ENCODE data around the gene BUB1.
"Not testable (repeated sequence)": the region's sequence is repeated elsewhere in the genome, so short reads cannot be mapped to it uniquely, and the experiment has no call there.

BUB1 gene

GRCh38 chr2:110608788-110609502, 68.9 kb downstream of the BUB1 start:
- H3K9ac ChIP-seq (ENCODE audit: low read depth in 1 of 2, low read length in 2 of 2); H3K27me3 ChIP-seq (ENCODE audit: control insufficient read depth in 2 of 2, insufficient read depth in 2 of 2, low read length in 2 of 2); H3K4me3 ChIP-seq (ENCODE audit: low read length in 2 of 2); H3K27ac ChIP-seq (ENCODE audit: low read depth in 2 of 2, low read length in 2 of 2); H3K9me3 ChIP-seq (ENCODE audit: control insufficient read depth in 2 of 2, low read length in 2 of 2); H3K36me3 ChIP-seq (ENCODE audit: control insufficient read depth in 2 of 2, insufficient read depth in 2 of 2, low read length in 2 of 2); H3K4me1 ChIP-seq (ENCODE audit: control insufficient read depth in 2 of 2, insufficient read depth in 2 of 2, low read length in 2 of 2): not testable (repeated sequence)

DNA sequence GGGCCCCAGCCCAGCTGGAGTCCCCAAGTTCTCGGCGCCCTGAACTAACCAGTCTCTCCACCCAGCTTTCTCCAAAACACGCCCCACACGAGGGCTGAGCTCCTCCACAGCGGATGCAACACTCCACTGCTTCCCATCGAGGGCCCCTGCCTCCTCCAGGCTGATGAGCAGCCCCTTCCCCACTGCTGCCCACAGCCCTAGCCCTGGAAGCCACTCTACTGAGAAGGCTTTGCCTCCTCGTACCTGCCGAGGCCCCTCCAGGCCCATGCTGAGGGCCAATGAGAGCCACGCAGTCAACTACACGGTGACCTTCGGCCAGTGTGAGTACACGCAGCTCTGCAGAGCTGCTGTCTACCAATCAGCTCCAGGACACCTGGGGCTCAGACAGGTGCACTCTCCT, 72.8 kb downstream of the BUB1 start:
- H3K4me3 ChIP-seq (ENCODE audit: low read length in 2 of 2); H3K9ac ChIP-seq (ENCODE audit: low read depth in 1 of 2, low read length in 2 of 2); H3K9me3 ChIP-seq (ENCODE audit: control insufficient read depth in 2 of 2, low read length in 2 of 2); H3K27ac ChIP-seq (ENCODE audit: low read depth in 2 of 2, low read length in 2 of 2); H3K36me3 ChIP-seq (ENCODE audit: control insufficient read depth in 2 of 2, insufficient read depth in 2 of 2, low read length in 2 of 2); H3K27me3 ChIP-seq (ENCODE audit: control insufficient read depth in 2 of 2, insufficient read depth in 2 of 2, low read length in 2 of 2); H3K4me1 ChIP-seq (ENCODE audit: control insufficient read depth in 2 of 2, insufficient read depth in 2 of 2, low read length in 2 of 2): not testable (repeated sequence)

GRCh38 chr2:110603917-110604591, 73.8 kb downstream of the BUB1 start:
- H3K9me3 ChIP-seq (ENCODE audit: control insufficient read depth in 2 of 2, low read length in 2 of 2); H3K9ac ChIP-seq (ENCODE audit: low read depth in 1 of 2, low read length in 2 of 2); H3K4me3 ChIP-seq (ENCODE audit: low read length in 2 of 2); H3K27ac ChIP-seq (ENCODE audit: low read depth in 2 of 2, low read length in 2 of 2); H3K4me1 ChIP-seq (ENCODE audit: control insufficient read depth in 2 of 2, insufficient read depth in 2 of 2, low read length in 2 of 2); H3K36me3 ChIP-seq (ENCODE audit: control insufficient read depth in 2 of 2, insufficient read depth in 2 of 2, low read length in 2 of 2); H3K27me3 ChIP-seq (ENCODE audit: control insufficient read depth in 2 of 2, insufficient read depth in 2 of 2, low read length in 2 of 2): not testable (repeated sequence)

- not testable (repeated sequence) for H3K27ac ChIP-seq (ENCODE audit: low read depth in 2 of 2, low read length in 2 of 2); H3K36me3 ChIP-seq (ENCODE audit: control insufficient read depth in 2 of 2, insufficient read depth in 2 of 2, low read length in 2 of 2); H3K9ac ChIP-seq (ENCODE audit: low read depth in 1 of 2, low read length in 2 of 2); H3K4me1 ChIP-seq (ENCODE audit: control insufficient read depth in 2 of 2, insufficient read depth in 2 of 2, low read length in 2 of 2); H3K27me3 ChIP-seq (ENCODE audit: control insufficient read depth in 2 of 2, insufficient read depth in 2 of 2, low read length in 2 of 2); H3K9me3 ChIP-seq (ENCODE audit: control insufficient read depth in 2 of 2, low read length in 2 of 2); H3K4me3 ChIP-seq (ENCODE audit: low read length in 2 of 2)
Observed at GRCh38 chr2:110602139-110602538, 75.7 kb downstream of the BUB1 start.

GRCh38 chr2:110591973-110592372, 85.9 kb downstream of the BUB1 start:
- H3K36me3 ChIP-seq (ENCODE audit: control insufficient read depth in 2 of 2, insufficient read depth in 2 of 2, low read length in 2 of 2); H3K4me1 ChIP-seq (ENCODE audit: control insufficient read depth in 2 of 2, insufficient read depth in 2 of 2, low read length in 2 of 2); H3K27ac ChIP-seq (ENCODE audit: low read depth in 2 of 2, low read length in 2 of 2); H3K27me3 ChIP-seq (ENCODE audit: control insufficient read depth in 2 of 2, insufficient read depth in 2 of 2, low read length in 2 of 2); H3K9me3 ChIP-seq (ENCODE audit: control insufficient read depth in 2 of 2, low read length in 2 of 2); H3K9ac ChIP-seq (ENCODE audit: low read depth in 1 of 2, low read length in 2 of 2); H3K4me3 ChIP-seq (ENCODE audit: low read length in 2 of 2): not testable (repeated sequence)

- not testable (repeated sequence) for H3K4me3 ChIP-seq (ENCODE audit: low read length in 2 of 2); H3K9ac ChIP-seq (ENCODE audit: low read depth in 1 of 2, low read length in 2 of 2); H3K4me1 ChIP-seq (ENCODE audit: control insufficient read depth in 2 of 2, insufficient read depth in 2 of 2, low read length in 2 of 2); H3K9me3 ChIP-seq (ENCODE audit: control insufficient read depth in 2 of 2, low read length in 2 of 2); H3K27me3 ChIP-seq (ENCODE audit: control insufficient read depth in 2 of 2, insufficient read depth in 2 of 2, low read length in 2 of 2); H3K36me3 ChIP-seq (ENCODE audit: control insufficient read depth in 2 of 2, insufficient read depth in 2 of 2, low read length in 2 of 2); H3K27ac ChIP-seq (ENCODE audit: low read depth in 2 of 2, low read length in 2 of 2)
Observed at GRCh38 chr2:110589677-110590330, 88.1 kb downstream of the BUB1 start.

DNA sequence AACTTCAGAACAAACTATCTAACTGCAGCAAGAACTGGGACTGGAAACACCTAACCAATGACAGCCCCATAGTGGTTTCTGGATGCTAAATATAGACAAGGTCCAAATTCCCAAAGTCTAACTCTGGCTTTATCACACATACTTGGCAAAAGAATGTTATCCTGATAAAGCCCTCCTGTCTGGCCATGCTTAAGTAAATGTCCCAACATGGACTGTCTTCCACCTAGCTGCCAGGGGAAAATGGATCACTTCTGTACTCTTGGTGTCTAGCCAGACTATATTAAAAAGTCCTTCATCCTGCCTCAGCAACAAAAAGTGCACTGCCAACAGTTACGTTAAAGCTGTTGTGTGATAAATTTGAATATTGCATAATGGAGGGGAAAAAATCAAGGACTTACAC, 89.3 kb downstream of the BUB1 start:
- not testable (repeated sequence) for H3K36me3 ChIP-seq (ENCODE audit: control insufficient read depth in 2 of 2, insufficient read depth in 2 of 2, low read length in 2 of 2); H3K27me3 ChIP-seq (ENCODE audit: control insufficient read depth in 2 of 2, insufficient read depth in 2 of 2, low read length in 2 of 2); H3K4me3 ChIP-seq (ENCODE audit: low read length in 2 of 2); H3K4me1 ChIP-seq (ENCODE audit: control insufficient read depth in 2 of 2, insufficient read depth in 2 of 2, low read length in 2 of 2); H3K9ac ChIP-seq (ENCODE audit: low read depth in 1 of 2, low read length in 2 of 2); H3K9me3 ChIP-seq (ENCODE audit: control insufficient read depth in 2 of 2, low read length in 2 of 2); H3K27ac ChIP-seq (ENCODE audit: low read depth in 2 of 2, low read length in 2 of 2)

Data from mucosa of rectum (tissue), 2 donors.